Peyer's patch (tissue), 4 donors: ENCODE results near the gene USP3.

Experiments
- POLR2A ChIP-seq, 2 donors: fragments of 450-650 bp; IDR thresholded peaks; one replicate each; pipeline ENCODE4 v1.5.1; 2017; ENCODE audit warnings: antibody characterized with exemption in 2 of 2, mild to moderate bottlenecking in 2 of 2, moderate library complexity in 2 of 2
- TF ChIP-seq, protein P1 (sequence below), 6 experiments: fragments of 450-650 bp in 4 of 6; fragments of 200-600 bp in 2 of 6; sonication (generic) in 1 of 6; IDR thresholded peaks; one replicate each; pipeline ENCODE4 v1.5.1; 2017 to 2019; ENCODE audit warnings: antibody characterized with exemption in 6 of 6, mild to moderate bottlenecking in 3 of 6, moderate library complexity in 1 of 6

DNA sequence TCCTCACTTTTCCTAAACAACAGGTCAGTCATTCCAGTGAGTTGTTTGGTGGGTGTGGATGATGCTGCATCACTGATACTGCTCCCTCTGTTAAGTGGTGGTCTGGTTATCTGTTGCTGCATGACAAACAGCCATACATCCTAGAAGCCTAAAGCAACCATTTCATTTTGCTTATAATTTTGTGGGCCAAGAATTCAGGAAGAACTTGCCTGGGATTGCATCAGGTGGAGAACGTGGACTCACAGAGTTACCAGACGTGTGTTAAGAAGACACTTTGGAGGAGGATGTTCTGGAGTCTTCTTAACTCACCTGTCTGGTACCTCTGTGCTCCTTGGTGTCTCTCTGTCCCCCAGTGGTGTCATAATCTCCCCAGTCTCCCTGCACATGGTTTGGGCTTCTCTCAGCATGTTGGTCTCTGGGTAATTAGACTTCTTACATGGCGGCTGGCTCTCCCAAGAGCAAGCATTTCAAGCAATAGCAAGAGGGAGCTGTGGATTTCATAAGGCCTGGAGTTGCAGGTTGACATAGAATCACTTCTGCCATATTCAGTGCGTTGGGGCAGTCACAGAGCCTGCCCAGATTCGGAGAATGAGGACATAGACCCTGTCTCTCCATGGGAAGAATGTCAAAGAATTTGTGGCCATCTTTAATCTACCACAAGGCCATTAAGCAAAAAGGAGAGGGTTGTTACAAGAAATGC lies 20.1 kb downstream of the USP3 start:
- TF ChIP-seq, protein P1, sequence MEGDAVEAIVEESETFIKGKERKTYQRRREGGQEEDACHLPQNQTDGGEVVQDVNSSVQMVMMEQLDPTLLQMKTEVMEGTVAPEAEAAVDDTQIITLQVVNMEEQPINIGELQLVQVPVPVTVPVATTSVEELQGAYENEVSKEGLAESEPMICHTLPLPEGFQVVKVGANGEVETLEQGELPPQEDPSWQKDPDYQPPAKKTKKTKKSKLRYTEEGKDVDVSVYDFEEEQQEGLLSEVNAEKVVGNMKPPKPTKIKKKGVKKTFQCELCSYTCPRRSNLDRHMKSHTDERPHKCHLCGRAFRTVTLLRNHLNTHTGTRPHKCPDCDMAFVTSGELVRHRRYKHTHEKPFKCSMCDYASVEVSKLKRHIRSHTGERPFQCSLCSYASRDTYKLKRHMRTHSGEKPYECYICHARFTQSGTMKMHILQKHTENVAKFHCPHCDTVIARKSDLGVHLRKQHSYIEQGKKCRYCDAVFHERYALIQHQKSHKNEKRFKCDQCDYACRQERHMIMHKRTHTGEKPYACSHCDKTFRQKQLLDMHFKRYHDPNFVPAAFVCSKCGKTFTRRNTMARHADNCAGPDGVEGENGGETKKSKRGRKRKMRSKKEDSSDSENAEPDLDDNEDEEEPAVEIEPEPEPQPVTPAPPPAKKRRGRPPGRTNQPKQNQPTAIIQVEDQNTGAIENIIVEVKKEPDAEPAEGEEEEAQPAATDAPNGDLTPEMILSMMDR (IDR thresholded peaks at IDR 0.05) = no peak
- no peak for TF ChIP-seq POLR2A (IDR thresholded peaks at IDR 0.05)
